SKM-1 treated with dmso at 0.1 percent for 144 hours (cell line): ENCODE results near the gene MCHR2.
A peak's percentile ranks its signal among the peaks of the same experiment; 100 is the strongest.

Experiments used
- DNase-seq: peaks from one replicate; lab custom pipeline; 2025; ENCODE audit not compliant: unreplicated experiment; lab: John Stamatoyannopoulos, UW

MCHR2 gene

GRCh38 chr6:99905209-99906106, 88.6 kb downstream of the MCHR2 start:
- DNase-seq = peak; percentile 35

- no peak for DNase-seq
These were observed 92.2 kb downstream of the MCHR2 start for GRCh38 chr6:99901596-99902384.

- no peak for DNase-seq
These were observed 99.2 kb downstream of the MCHR2 start for GRCh38 chr6:99894815-99895214.

- DNase-seq = no peak
These were observed 107.0 kb downstream of the MCHR2 start for GRCh38 chr6:99887066-99887465.

DNA sequence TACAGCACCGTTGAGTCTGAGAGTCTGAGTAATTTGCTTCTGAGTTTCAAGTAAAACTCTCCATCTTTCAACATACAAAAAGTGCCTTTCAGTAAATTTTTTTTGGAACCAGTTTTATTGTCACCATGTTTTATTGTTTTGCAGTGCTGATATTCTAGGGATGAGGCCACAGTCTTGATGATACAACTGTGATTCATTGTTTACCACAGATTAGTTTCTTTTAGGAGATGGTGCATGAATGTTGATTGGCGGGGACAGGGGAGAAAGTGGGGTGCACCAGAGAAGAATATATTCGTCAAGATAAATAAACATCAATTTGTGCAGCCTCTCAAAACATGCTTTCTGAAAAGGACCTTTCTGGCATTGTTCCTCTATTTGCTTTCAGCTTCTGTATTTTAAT, 109.0 kb downstream of the MCHR2 start:
- DNase-seq = no peak

DNA sequence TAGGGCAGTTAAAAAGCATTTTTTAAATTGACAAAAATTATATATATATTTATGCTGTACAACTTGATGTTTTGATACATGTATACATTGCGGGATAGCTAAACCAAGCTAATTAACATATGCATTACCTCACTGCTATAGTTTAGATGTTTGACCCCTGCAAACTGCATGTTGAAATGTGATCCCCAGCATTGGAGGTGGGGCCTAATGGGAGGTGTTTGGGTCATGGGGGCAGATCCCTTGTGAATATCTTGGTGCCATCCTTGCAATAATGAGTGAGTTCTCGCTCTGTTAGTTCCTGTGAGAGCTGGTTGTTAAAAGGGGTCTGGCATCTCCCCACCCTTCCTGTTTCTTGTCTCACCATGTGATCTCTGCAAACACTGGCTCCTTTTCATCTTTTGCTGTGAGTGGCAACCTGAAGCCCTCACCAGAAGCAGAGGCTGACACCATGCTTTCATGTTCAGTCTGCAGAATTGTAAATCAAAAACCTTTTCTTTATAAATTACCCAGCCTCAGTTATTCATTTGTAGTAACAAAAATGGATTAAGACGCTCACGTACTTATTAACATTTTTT, 111.8 kb downstream of the MCHR2 start:
- DNase-seq = no peak

DNA sequence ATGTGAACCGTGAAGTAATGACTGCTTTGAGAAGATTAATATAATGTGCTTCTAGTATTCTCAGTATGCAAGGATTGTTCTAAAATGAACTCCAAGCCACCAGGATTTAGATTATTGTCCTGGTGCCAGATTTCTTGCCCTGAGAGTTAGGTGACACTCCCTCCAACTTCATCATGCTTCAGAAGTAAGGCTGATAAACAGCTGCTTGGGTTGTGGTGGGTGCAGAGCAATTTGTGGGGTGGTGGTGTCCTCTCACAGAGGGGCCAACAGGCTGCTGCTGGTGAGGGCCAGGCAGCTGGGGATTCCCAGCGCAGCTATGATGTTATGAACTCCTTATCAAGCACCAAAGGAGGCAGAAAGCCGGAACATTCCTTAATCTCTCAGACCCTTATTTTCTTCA, 114.6 kb downstream of the MCHR2 start:
- DNase-seq = no peak

DNA sequence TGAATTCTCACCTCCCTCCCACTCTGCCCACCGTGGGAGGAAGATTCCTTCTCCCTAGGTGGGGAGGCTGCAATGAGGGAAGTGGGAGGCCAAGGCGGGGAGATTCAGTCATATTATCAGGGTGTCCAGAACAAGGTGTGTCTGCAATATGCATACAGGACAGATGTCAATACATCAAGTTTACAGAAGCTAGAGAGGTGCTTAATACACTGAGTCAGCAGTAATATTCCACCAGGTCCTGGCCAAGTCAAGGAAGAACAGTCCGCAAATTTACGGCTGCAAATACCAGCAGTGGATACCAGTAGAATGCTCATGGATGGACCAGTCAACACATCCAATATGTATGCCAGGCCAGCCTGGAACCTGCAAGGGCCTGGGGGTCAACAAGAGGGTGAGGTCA, 119.0 kb downstream of the MCHR2 start:
- no peak for DNase-seq

DNA sequence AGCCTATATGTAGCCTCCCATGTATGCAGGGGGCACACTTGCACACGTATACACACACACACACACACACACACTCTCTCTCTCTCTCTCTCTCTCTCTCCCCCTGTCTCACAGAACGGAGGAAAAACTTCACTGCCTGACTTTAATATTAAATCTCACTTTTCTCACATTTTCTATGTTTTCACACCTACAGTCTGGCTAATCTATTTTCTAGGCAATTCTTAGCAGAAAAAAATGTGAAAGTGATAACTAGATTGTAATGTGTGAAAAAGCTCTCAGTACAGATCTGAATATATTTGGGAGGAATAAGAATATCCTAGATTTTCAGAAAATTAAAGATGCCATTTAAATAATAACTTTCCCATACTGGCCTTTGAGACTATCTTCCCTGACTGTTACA, 120.9 kb downstream of the MCHR2 start:
- no peak for DNase-seq

DNA sequence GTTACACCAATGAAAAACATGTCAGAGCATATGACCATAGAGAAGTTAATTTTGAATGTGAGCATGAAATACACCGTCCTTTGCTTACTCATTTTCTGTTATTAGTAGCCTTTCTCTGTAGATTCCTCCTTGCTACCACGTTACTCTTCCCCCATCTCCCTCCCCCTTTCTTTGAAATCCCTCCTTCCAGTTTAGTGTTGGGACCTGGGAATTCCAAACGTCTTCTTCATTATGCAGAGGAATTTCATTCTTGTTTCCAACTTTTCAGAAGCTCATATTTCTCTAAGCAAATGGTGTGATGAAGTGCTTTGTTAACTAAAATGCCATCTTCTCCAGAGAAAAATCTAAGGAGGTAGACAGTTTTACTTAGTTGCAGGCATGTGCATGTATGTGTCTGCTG, 122.4 kb downstream of the MCHR2 start:
- no peak for DNase-seq
